ENCODE results near the gene CCDC88C. TPM values are rescaled to one million over a fixed set of nuclear protein-coding genes. Genes with fewer than 3 reads are reported as not detected.

The CCDC88C gene
- polyA plus RNA-seq, 1 donor (not counting 4 experiments of a cell fraction or from before 2014, with no cell fraction given) = 2.4 TPM

- no peaks in the 10 kb centered on the region for H3K4me1 ChIP-seq (ENCODE audit: control insufficient read depth, extremely low read depth, insufficient read depth, low read length)
- H3K27me3 ChIP-seq (ENCODE audit: control insufficient read depth, extremely low read depth, insufficient read depth, low read length) = no peaks in the 10 kb centered on the region
- no peak overlapping the region for H3K4me3 ChIP-seq (ENCODE audit: control insufficient read depth in 2 of 3, extremely low read depth in 1 of 3, insufficient read depth in 2 of 3, low read depth in 1 of 3, low read length in 3 of 3)
- TF ChIP-seq EZH2 (IDR thresholded peaks at IDR 0.05; ENCODE audit: low read length) (no peak), CTCF (optimal IDR thresholded peaks at IDR 0.05 in 1 of 3, IDR thresholded peaks at IDR 0.05 in 1 of 3, conservative IDR thresholded peaks at IDR 0.05 in 1 of 3; ENCODE audit: extremely low read depth in 1 of 3, insufficient read depth in 2 of 3, low read length in 3 of 3) (no peak)
- DNase-seq (ENCODE audit: low read depth, low spot score) (no peak), FAIRE-seq (no peak)
- H2AFZ ChIP-seq (ENCODE audit: control insufficient read depth, low read length) = no peak overlapping the region
- no peaks in the 10 kb centered on the region for H3K9me3 ChIP-seq (ENCODE audit: control insufficient read depth, low read depth, low read length)
- no peak overlapping the region for H3K27ac ChIP-seq (ENCODE audit: control insufficient read depth, insufficient read depth, low read length)
- H3K36me3 ChIP-seq (ENCODE audit: control insufficient read depth in 2 of 2, extremely low read depth in 1 of 2, insufficient read depth in 2 of 2, low read length in 2 of 2) = peaks cover 0 to 3% of the 10 kb centered on the region in 2 experiments
- no peak overlapping the region for H3K9ac ChIP-seq (ENCODE audit: control insufficient read depth, extremely low read depth, insufficient read depth, low read length)
- H3K4me2 ChIP-seq (ENCODE audit: control insufficient read depth, extremely low read depth, insufficient read depth, low read depth, low read length) = no peak overlapping the region
- H3K79me2 ChIP-seq (ENCODE audit: control insufficient read depth, insufficient read depth, low read length) = no peaks in the 10 kb centered on the region
- no peaks in the 10 kb centered on the region for H3K9me1 ChIP-seq (ENCODE audit: control insufficient read depth, extremely low read depth, insufficient read depth, low read length)
- dilution Hi-C loops (cut with MboI; ENCODE audit: extremely low pct_ligation_motif_present, low sequenced_read_pairs) = loop anchor here (25.0 kb wide), 2 partner anchors 134 to 384 kb away; no protein-coding TSS in a partner anchor
- H4K20me1 ChIP-seq (ENCODE audit: control insufficient read depth, extremely low read depth, insufficient read depth, low read length) = no peaks in the 10 kb centered on the region
Observed at GRCh38 chr14:91295851-91296796, 121.5 kb downstream of the CCDC88C start.

DNA sequence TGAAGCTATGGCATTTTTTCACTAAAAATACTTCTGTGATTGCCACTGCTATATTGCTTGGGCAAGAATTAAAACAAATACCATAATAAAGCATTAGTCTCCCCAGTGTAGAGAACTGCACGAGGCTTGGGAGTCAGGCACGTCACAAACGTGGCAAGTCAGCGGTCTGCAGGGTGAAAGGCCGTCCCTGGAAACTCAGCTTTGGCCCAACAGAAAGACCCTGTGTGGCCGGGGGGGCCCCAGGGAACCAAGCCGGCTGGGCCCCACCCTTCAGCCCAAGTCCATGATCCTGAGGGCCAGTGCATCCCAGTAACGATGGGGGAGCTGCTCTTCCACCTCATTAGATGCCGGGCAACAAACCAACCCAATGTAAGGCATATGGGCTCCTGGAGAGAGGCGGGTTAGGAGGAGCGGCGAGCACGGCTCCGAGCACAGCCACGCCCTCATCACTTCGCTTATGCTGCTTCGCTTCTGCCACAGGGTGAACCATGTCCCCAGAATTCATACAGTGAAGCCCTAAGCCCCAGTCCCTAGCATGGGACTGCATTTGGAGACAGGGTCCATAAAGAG is 122.3 kb downstream of the CCDC88C start:
- FAIRE-seq = no peak
- no peaks in the 10 kb centered on the region for H3K9me1 ChIP-seq (ENCODE audit: control insufficient read depth, extremely low read depth, insufficient read depth, low read length)
- H3K9ac ChIP-seq (ENCODE audit: control insufficient read depth, extremely low read depth, insufficient read depth, low read length) = no peak overlapping the region
- dilution Hi-C loops (cut with MboI; ENCODE audit: extremely low pct_ligation_motif_present, low sequenced_read_pairs) = loop anchor here (25.0 kb wide), 2 partner anchors 133 to 383 kb away; no protein-coding TSS in a partner anchor
- no peaks in the 10 kb centered on the region for H3K27me3 ChIP-seq (ENCODE audit: control insufficient read depth, extremely low read depth, insufficient read depth, low read length)
- DNase-seq (ENCODE audit: low read depth, low spot score) = no peak
- TF ChIP-seq CTCF (optimal IDR thresholded peaks at IDR 0.05 in 1 of 3, IDR thresholded peaks at IDR 0.05 in 1 of 3, conservative IDR thresholded peaks at IDR 0.05 in 1 of 3; ENCODE audit: extremely low read depth in 1 of 3, insufficient read depth in 2 of 3, low read length in 3 of 3) (no peak), EZH2 (IDR thresholded peaks at IDR 0.05; ENCODE audit: low read length) (no peak)
- H3K4me1 ChIP-seq (ENCODE audit: control insufficient read depth, extremely low read depth, insufficient read depth, low read length) = no peaks in the 10 kb centered on the region
- peaks cover 0 to 3% of the 10 kb centered on the region in 2 experiments for H3K36me3 ChIP-seq (ENCODE audit: control insufficient read depth in 2 of 2, extremely low read depth in 1 of 2, insufficient read depth in 2 of 2, low read length in 2 of 2)
- H3K4me2 ChIP-seq (ENCODE audit: control insufficient read depth, extremely low read depth, insufficient read depth, low read depth, low read length) = no peak overlapping the region
- no peaks in the 10 kb centered on the region for H3K79me2 ChIP-seq (ENCODE audit: control insufficient read depth, insufficient read depth, low read length)
- H3K9me3 ChIP-seq (ENCODE audit: control insufficient read depth, low read depth, low read length) = no peaks in the 10 kb centered on the region
- no peak overlapping the region for H3K4me3 ChIP-seq (ENCODE audit: control insufficient read depth in 2 of 3, extremely low read depth in 1 of 3, insufficient read depth in 2 of 3, low read depth in 1 of 3, low read length in 3 of 3)
- H3K27ac ChIP-seq (ENCODE audit: control insufficient read depth, insufficient read depth, low read length) = no peak overlapping the region
- no peaks in the 10 kb centered on the region for H4K20me1 ChIP-seq (ENCODE audit: control insufficient read depth, extremely low read depth, insufficient read depth, low read length)
- H2AFZ ChIP-seq (ENCODE audit: control insufficient read depth, low read length) = no peak overlapping the region

Data from keratinocyte (primary cell).